ENCODE data around the gene KIF12.

Gene KIF12

GRCh38 chr9:114061830-114062474 is 37.1 kb downstream of the KIF12 start:
- Histone ChIP-seq H3K4me2 (ENCODE audit: low read length, poor library complexity, severe bottlenecking) (no peak overlapping the region), H3K9me3 (ENCODE audit: control insufficient read depth, low read length) (peaks cover 3% of the 10 kb centered on the region), H3K79me1 (replicated peaks; ENCODE audit: low read length, poor library complexity, severe bottlenecking) (no peaks in the 10 kb centered on the region), H2BK15ac (ENCODE audit: low read depth, poor library complexity, severe bottlenecking) (no peak overlapping the region), H3K36me3 (ENCODE audit: control insufficient read depth in 1 of 2, insufficient read depth in 2 of 2, low read depth in 1 of 2, low read length in 2 of 2) (peaks cover 6 to 8% of the 10 kb centered on the region in 2 experiments), H3K9ac (ENCODE audit: low read length) (no peak overlapping the region), H3K4me1 (ENCODE audit: control insufficient read depth, insufficient read depth, low read depth, low read length) (peaks cover 6% of the 10 kb centered on the region), H3K18ac (ENCODE audit: low read depth in 1 of 2, low read length in 2 of 2) (no peak overlapping the region), H2BK5ac (ENCODE audit: low read depth, low read length, poor library complexity, severe bottlenecking) (no peak overlapping the region), H2AK5ac (ENCODE audit: low read length, severe bottlenecking) (no peak overlapping the region), H3K4me3 (ENCODE audit: insufficient read depth in 1 of 2, low read depth in 1 of 2, low read length in 2 of 2) (no peak overlapping the region), H3K23ac (ENCODE audit: low read length in 2 of 2) (no peak overlapping the region), H2AFZ (ENCODE audit: low read depth, low read length) (no peak overlapping the region), H3K4ac (ENCODE audit: low read depth in 1 of 2, low read length in 2 of 2) (no peak overlapping the region), H3K14ac (ENCODE audit: low read length in 2 of 2) (no peak overlapping the region), H4K8ac (ENCODE audit: low read length) (no peak overlapping the region), H3K27me3 (ENCODE audit: control insufficient read depth in 1 of 2, insufficient read depth in 1 of 2, low read length in 2 of 2) (peaks cover 9 to 24% of the 10 kb centered on the region in 2 experiments), H2BK12ac (ENCODE audit: low read length in 2 of 2) (no peak overlapping the region), H3K27ac (ENCODE audit: low read length, poor library complexity, severe bottlenecking) (no peak overlapping the region), H4K91ac (ENCODE audit: low read length) (no peak overlapping the region), H2BK120ac (ENCODE audit: low read depth, low read length) (no peak overlapping the region)
- no peak for DNase-seq
- 90% methylated on average over 4 of the region's 4 CpGs for WGBS

DNA sequence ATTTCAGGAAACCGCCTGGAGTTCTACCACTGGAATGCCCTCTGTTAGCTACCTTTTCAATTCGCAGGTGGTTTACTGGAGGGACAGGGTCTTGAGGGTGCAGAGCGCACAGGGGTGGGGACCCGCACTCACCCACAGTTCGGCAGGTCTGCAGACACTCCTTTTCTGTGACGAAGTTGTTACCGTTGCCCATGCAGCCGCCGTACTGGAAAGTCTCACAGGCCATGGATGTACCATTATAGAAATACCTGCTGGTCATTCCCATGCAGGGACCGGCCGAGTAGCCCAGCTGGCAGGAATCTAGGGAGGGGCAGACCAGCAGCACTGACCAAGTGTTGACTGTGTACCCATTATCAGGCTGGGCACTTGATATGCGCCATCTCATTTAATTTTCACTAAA is 37.8 kb downstream of the KIF12 start:
- no peak overlapping the region for H3K18ac ChIP-seq (ENCODE audit: low read depth in 1 of 2, low read length in 2 of 2)
- peaks cover 6% of the 10 kb centered on the region for H3K4me1 ChIP-seq (ENCODE audit: control insufficient read depth, insufficient read depth, low read depth, low read length)
- H2BK15ac ChIP-seq (ENCODE audit: low read depth, poor library complexity, severe bottlenecking), result no peak overlapping the region
- H2AFZ ChIP-seq (ENCODE audit: low read depth, low read length), result no peak overlapping the region
- H3K14ac ChIP-seq (ENCODE audit: low read length in 2 of 2), result no peak overlapping the region
- H2AK5ac ChIP-seq (ENCODE audit: low read length, severe bottlenecking), result no peak overlapping the region
- H3K4ac ChIP-seq (ENCODE audit: low read depth in 1 of 2, low read length in 2 of 2), result no peak overlapping the region
- no peak overlapping the region for H3K4me2 ChIP-seq (ENCODE audit: low read length, poor library complexity, severe bottlenecking)
- 99% methylated on average over 12 of the region's 12 CpGs for WGBS
- H3K27ac ChIP-seq (ENCODE audit: low read length, poor library complexity, severe bottlenecking), result no peak overlapping the region
- H2BK5ac ChIP-seq (ENCODE audit: low read depth, low read length, poor library complexity, severe bottlenecking), result no peak overlapping the region
- no peak overlapping the region for H3K9ac ChIP-seq (ENCODE audit: low read length)
- H3K4me3 ChIP-seq (ENCODE audit: insufficient read depth in 1 of 2, low read depth in 1 of 2, low read length in 2 of 2), result no peak overlapping the region
- H3K79me1 ChIP-seq (replicated peaks; ENCODE audit: low read length, poor library complexity, severe bottlenecking), result no peaks in the 10 kb centered on the region
- no peak overlapping the region for H4K91ac ChIP-seq (ENCODE audit: low read length)
- H2BK12ac ChIP-seq (ENCODE audit: low read length in 2 of 2), result no peak overlapping the region
- no peak for DNase-seq
- peaks cover 11 to 14% of the 10 kb centered on the region in 2 experiments for H3K36me3 ChIP-seq (ENCODE audit: control insufficient read depth in 1 of 2, insufficient read depth in 2 of 2, low read depth in 1 of 2, low read length in 2 of 2)
- H3K27me3 ChIP-seq (ENCODE audit: control insufficient read depth in 1 of 2, insufficient read depth in 1 of 2, low read length in 2 of 2), result peaks cover 9 to 23% of the 10 kb centered on the region in 2 experiments
- no peak overlapping the region for H4K8ac ChIP-seq (ENCODE audit: low read length)
- peaks cover 3% of the 10 kb centered on the region for H3K9me3 ChIP-seq (ENCODE audit: control insufficient read depth, low read length)
- no peak overlapping the region for H2BK120ac ChIP-seq (ENCODE audit: low read depth, low read length)
- no peak overlapping the region for H3K23ac ChIP-seq (ENCODE audit: low read length in 2 of 2)

DNA sequence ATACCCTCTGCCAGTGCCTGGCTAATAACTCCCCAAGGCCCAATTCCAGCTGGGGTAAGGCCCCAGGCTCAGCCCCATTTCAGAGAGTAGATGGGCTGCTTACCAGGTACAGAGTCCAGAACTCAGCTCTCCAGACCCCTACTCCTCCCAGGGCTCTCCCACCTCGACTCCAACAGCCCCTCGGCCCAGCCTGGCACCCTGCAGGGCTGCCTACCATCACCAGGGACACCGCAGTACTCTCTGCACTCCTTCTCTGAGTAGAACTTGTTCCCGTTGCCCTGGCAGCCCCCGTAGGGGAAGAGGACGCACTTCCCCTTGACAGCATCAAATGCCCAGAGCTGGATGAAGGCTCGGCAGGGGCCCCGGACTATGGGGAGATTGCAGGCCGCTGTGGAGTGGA is 38.4 kb downstream of the KIF12 start:
- no peaks in the 10 kb centered on the region for H3K79me1 ChIP-seq (replicated peaks; ENCODE audit: low read length, poor library complexity, severe bottlenecking)
- no peak overlapping the region for H3K4me2 ChIP-seq (ENCODE audit: low read length, poor library complexity, severe bottlenecking)
- H3K9me3 ChIP-seq (ENCODE audit: control insufficient read depth, low read length), result peaks cover 3% of the 10 kb centered on the region
- H4K8ac ChIP-seq (ENCODE audit: low read length), result no peak overlapping the region
- no peak overlapping the region for H3K23ac ChIP-seq (ENCODE audit: low read length in 2 of 2)
- H3K4me1 ChIP-seq (ENCODE audit: control insufficient read depth, insufficient read depth, low read depth, low read length), result peaks cover 6% of the 10 kb centered on the region
- H2AK5ac ChIP-seq (ENCODE audit: low read length, severe bottlenecking), result no peak overlapping the region
- H2BK120ac ChIP-seq (ENCODE audit: low read depth, low read length), result no peak overlapping the region
- DNase-seq, result no peak
- no peak overlapping the region for H3K18ac ChIP-seq (ENCODE audit: low read depth in 1 of 2, low read length in 2 of 2)
- H2BK15ac ChIP-seq (ENCODE audit: low read depth, poor library complexity, severe bottlenecking), result no peak overlapping the region
- peaks cover 11 to 14% of the 10 kb centered on the region in 2 experiments for H3K36me3 ChIP-seq (ENCODE audit: control insufficient read depth in 1 of 2, insufficient read depth in 2 of 2, low read depth in 1 of 2, low read length in 2 of 2)
- no peak overlapping the region for H2AFZ ChIP-seq (ENCODE audit: low read depth, low read length)
- no peak overlapping the region for H2BK5ac ChIP-seq (ENCODE audit: low read depth, low read length, poor library complexity, severe bottlenecking)
- H4K91ac ChIP-seq (ENCODE audit: low read length), result no peak overlapping the region
- 80% methylated on average over 9 of the region's 9 CpGs for WGBS
- no peak overlapping the region for H3K4me3 ChIP-seq (ENCODE audit: insufficient read depth in 1 of 2, low read depth in 1 of 2, low read length in 2 of 2)
- no peak overlapping the region for H2BK12ac ChIP-seq (ENCODE audit: low read length in 2 of 2)
- no peak overlapping the region for H3K14ac ChIP-seq (ENCODE audit: low read length in 2 of 2)
- no peak overlapping the region for H3K4ac ChIP-seq (ENCODE audit: low read depth in 1 of 2, low read length in 2 of 2)
- H3K27ac ChIP-seq (ENCODE audit: low read length, poor library complexity, severe bottlenecking), result no peak overlapping the region
- H3K27me3 ChIP-seq (ENCODE audit: control insufficient read depth in 1 of 2, insufficient read depth in 1 of 2, low read length in 2 of 2), result peaks cover 4 to 17% of the 10 kb centered on the region in 2 experiments
- no peak overlapping the region for H3K9ac ChIP-seq (ENCODE audit: low read length)

DNA sequence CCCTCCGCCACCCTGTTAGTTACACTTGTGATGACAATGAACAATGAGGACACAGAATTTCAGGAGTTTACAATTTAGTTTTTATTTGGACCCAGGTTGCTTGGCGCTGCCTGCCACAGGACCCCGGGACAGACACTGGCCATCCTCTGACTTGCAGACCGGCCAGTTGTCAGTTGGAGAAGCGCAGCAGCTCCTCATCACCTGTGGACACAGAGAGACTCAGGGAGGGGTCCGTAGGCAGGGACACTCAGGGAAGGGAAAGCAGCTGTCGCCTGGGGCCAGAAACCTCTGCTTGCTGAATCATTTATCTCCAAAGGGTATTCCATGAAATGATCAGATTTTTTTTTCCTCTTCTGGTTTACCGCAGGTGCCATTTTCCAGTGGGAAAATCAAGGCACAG is 39.0 kb downstream of the KIF12 start:
- WGBS, result 95% methylated on average over 8 of the region's 8 CpGs
- no peak overlapping the region for H3K27ac ChIP-seq (ENCODE audit: low read length, poor library complexity, severe bottlenecking)

More for the DNA sequence above, 39.0 kb downstream of the KIF12 start:
- H3K4ac ChIP-seq (ENCODE audit: low read depth in 1 of 2, low read length in 2 of 2), result no peak overlapping the region
- no peak overlapping the region for H2BK15ac ChIP-seq (ENCODE audit: low read depth, poor library complexity, severe bottlenecking)
- no peak overlapping the region for H4K8ac ChIP-seq (ENCODE audit: low read length)
- H3K9ac ChIP-seq (ENCODE audit: low read length), result no peak overlapping the region
- H3K4me2 ChIP-seq (ENCODE audit: low read length, poor library complexity, severe bottlenecking), result no peak overlapping the region
- no peak overlapping the region for H3K4me3 ChIP-seq (ENCODE audit: insufficient read depth in 1 of 2, low read depth in 1 of 2, low read length in 2 of 2)
- peaks cover 3% of the 10 kb centered on the region for H3K9me3 ChIP-seq (ENCODE audit: control insufficient read depth, low read length)
- no peak overlapping the region for H3K14ac ChIP-seq (ENCODE audit: low read length in 2 of 2)
- peaks cover 4 to 16% of the 10 kb centered on the region in 2 experiments for H3K27me3 ChIP-seq (ENCODE audit: control insufficient read depth in 1 of 2, insufficient read depth in 1 of 2, low read length in 2 of 2)
- H3K23ac ChIP-seq (ENCODE audit: low read length in 2 of 2), result no peak overlapping the region
- no peak overlapping the region for H2BK5ac ChIP-seq (ENCODE audit: low read depth, low read length, poor library complexity, severe bottlenecking)
- H3K4me1 ChIP-seq (ENCODE audit: control insufficient read depth, insufficient read depth, low read depth, low read length), result peaks cover 6% of the 10 kb centered on the region
- no peak overlapping the region for H3K18ac ChIP-seq (ENCODE audit: low read depth in 1 of 2, low read length in 2 of 2)
- no peak overlapping the region for H2AFZ ChIP-seq (ENCODE audit: low read depth, low read length)
- H2AK5ac ChIP-seq (ENCODE audit: low read length, severe bottlenecking), result no peak overlapping the region
- DNase-seq, result no peak
- peaks cover 14 to 15% of the 10 kb centered on the region in 2 experiments for H3K36me3 ChIP-seq (ENCODE audit: control insufficient read depth in 1 of 2, insufficient read depth in 2 of 2, low read depth in 1 of 2, low read length in 2 of 2)
- H3K79me1 ChIP-seq (replicated peaks; ENCODE audit: low read length, poor library complexity, severe bottlenecking), result no peaks in the 10 kb centered on the region
- no peak overlapping the region for H2BK12ac ChIP-seq (ENCODE audit: low read length in 2 of 2)
- H2BK120ac ChIP-seq (ENCODE audit: low read depth, low read length), result no peak overlapping the region
- H4K91ac ChIP-seq (ENCODE audit: low read length), result no peak overlapping the region

All from mesenchymal stem cell (in vitro differentiated cells and primary cell).